K562 (cell line): ENCODE data around the gene BOLA1. TPM values are rescaled to one million over a fixed set of nuclear protein-coding genes. Genes with fewer than 3 reads are reported as not detected.

Experiments
- BACH1 ChIP-seq: fragments of 200-800 bp; sonication (Bioruptor generic); IDR thresholded peaks from 2 replicates; pipeline ENCODE4 v1.6.1; 2016; ENCODE audit warnings: missing genetic modification characterization, missing compliant biosample characterization
- CEBPG ChIP-seq, 3 experiments: fragments of 200-800 bp in 1 of 3; sonication (Bioruptor generic) in 1 of 3; sonication (generic) in 1 of 3; formaldehyde crosslinking in 1 of 3; IDR thresholded peaks in 2 of 3; conservative IDR thresholded peaks in 1 of 3; 2 replicates each; pipeline versions ENCODE4 v1.6.1 to v1.8.0; 2016 to 2022; ENCODE audit warnings: missing compliant biosample characterization in 2 of 3, missing genetic modification characterization in 2 of 3, mild to moderate bottlenecking in 1 of 3, missing genetic modification reagents in 1 of 3
- FOSL1 ChIP-seq: fragments of 200-800 bp; sonication (Bioruptor generic); conservative IDR thresholded peaks from 2 replicates; pipeline ENCODE4 v1.6.1; 2016; ENCODE audit warnings: missing genetic modification characterization, missing compliant biosample characterization
- HCFC1 ChIP-seq: IDR thresholded peaks from 2 replicates; pipeline ENCODE4 v1.6.1; 2012; ENCODE audit warnings: low read depth, low read length, improper control_type of control experiment
- KLF16 ChIP-seq: IDR thresholded peaks from 2 replicates; pipeline ENCODE4 v1.6.1; 2016; ENCODE audit warnings: antibody characterized with exemption
- MECOM ChIP-seq: fragments of 250-450 bp; sonication (Bioruptor Pico); IDR thresholded peaks from 2 replicates; pipeline ENCODE4 v1.8.0; 2022; ENCODE audit warnings: inconsistent platforms
- MTA3 ChIP-seq: fragments of 450-650 bp; formaldehyde crosslinking; IDR thresholded peaks from 2 replicates; pipeline ENCODE4 v1.6.1; 2017; ENCODE audit warnings: mild to moderate bottlenecking, borderline replicate concordance
- PHB ChIP-seq: fragments of 250-450 bp; sonication (Bioruptor Pico); IDR thresholded peaks from 2 replicates; pipeline ENCODE4 v1.5.0; 2021
- SMARCA5 ChIP-seq: fragments of 450-650 bp; IDR thresholded peaks from 2 replicates; pipeline ENCODE4 v1.6.1; 2016
- SRSF1 ChIP-seq: fragments of 200-400 bp; formaldehyde crosslinking; IDR thresholded peaks from 2 replicates; pipeline ENCODE4 v1.6.1; 2017; ENCODE audit warnings: mild to moderate bottlenecking, low read depth, low read length, moderate library complexity
- TAF15 ChIP-seq: fragments of 200-400 bp; formaldehyde crosslinking; IDR thresholded peaks from 2 replicates; pipeline ENCODE4 v1.6.1; 2017; ENCODE audit warnings: mild to moderate bottlenecking, low read depth, low read length, moderate library complexity
- THAP12 ChIP-seq: fragments of 250-450 bp; sonication (Bioruptor Pico); IDR thresholded peaks from 2 replicates; pipeline ENCODE4 v1.9.0; 2021; ENCODE audit warnings: mild to moderate bottlenecking, inconsistent platforms
- VEZF1 ChIP-seq: fragments of 200-800 bp; sonication (Bioruptor generic); IDR thresholded peaks from 2 replicates; pipeline ENCODE4 v1.6.1; 2017; ENCODE audit warnings: missing genetic modification characterization, missing compliant biosample characterization
- ZFX ChIP-seq: sonication (generic); formaldehyde crosslinking; IDR thresholded peaks from 2 replicates; pipeline ENCODE4 v1.8.0; 2022; ENCODE audit warnings: mild to moderate bottlenecking, missing genetic modification reagents, moderate library complexity
- ZNF121 ChIP-seq: sonication (generic); formaldehyde crosslinking; conservative IDR thresholded peaks from 2 replicates; pipeline ENCODE4 v1.8.0; 2022; ENCODE audit warnings: missing genetic modification reagents
- ZNF124 ChIP-seq: sonication (generic); formaldehyde crosslinking; IDR thresholded peaks from 2 replicates; pipeline ENCODE4 v1.8.1; 2022; ENCODE audit warnings: missing genetic modification reagents
- ZNF280A ChIP-seq: fragments of 450-650 bp; IDR thresholded peaks from 2 replicates; pipeline ENCODE4 v1.6.1; 2018; ENCODE audit warnings: mild to moderate bottlenecking, low read depth; ENCODE audit not compliant: partially characterized antibody
- polyA plus RNA-seq, 8 experiments: library from polyadenylated mRNA; depleted of rRNA in 4 of 8; stranded (reverse) in 5 of 8; unstranded in 3 of 8; fragments of >200 nt; fragmentation: Nextera tagmentation in 2 of 8; fragmentation: Illumina TruSeq in 1 of 8; extraction: Ambion mirVana in 2 of 8; extraction: Trizol in 1 of 8; gene quantifications; 2 replicates each; pipeline versions ENCODE4 v1.2.1 to v1.2.3, GENCODE V29; 2011 to 2014; ENCODE audit warnings: inconsistent platforms in 1 of 8, missing spikeins in 1 of 8
- total RNA-seq, 7 experiments: library from RNA; depleted of rRNA in 6 of 7; stranded (reverse); fragments of >200 nt in 6 of 7; fragmentation: Illumina TruSeq in 2 of 7; extraction: Trizol in 2 of 7; gene quantifications; 2 replicates each; pipeline versions ENCODE4 v1.2.1 to v1.2.3, GENCODE V29; 2011 to 2021; ENCODE audit warnings: low replicate concordance in 1 of 7
- TF ChIP-seq, protein P1 (sequence below): fragments of 450-650 bp; IDR thresholded peaks from 2 replicates; pipeline ENCODE4 v1.6.1; 2016; ENCODE audit warnings: borderline replicate concordance
- TF ChIP-seq, protein P2 (sequence below): sonication (generic); formaldehyde crosslinking; IDR thresholded peaks from 2 replicates; pipeline ENCODE4 v1.8.0; 2022; ENCODE audit warnings: mild to moderate bottlenecking, low read depth, missing genetic modification reagents

Gene BOLA1
- total and polyA plus RNA-seq, 9 of the 15 experiments (the other 6 are each of a cell fraction or from before 2014, with no cell fraction given), result 0.18 to 1.2 (median 0.40) TPM; not detected in 2

- TF ChIP-seq VEZF1 (CRISPR knock-in tag), result peak; percentile 23
- peak; percentile 91 for TF ChIP-seq THAP12 (CRISPR knock-in tag)
- no peak for TF ChIP-seq ZNF124 (CRISPR knock-in tag)
- no peak; the same call in 1 of the 2 replicates for TF ChIP-seq ZNF121 (CRISPR knock-in tag)
- TF ChIP-seq ZNF280A, result no peak
- TF ChIP-seq MECOM (CRISPR knock-in tag), result no peak
- no peak for TF ChIP-seq HCFC1
- no peak for TF ChIP-seq KLF16
- TF ChIP-seq TAF15, result peak; percentile 95; the same call in 1 of the 2 replicates
- TF ChIP-seq, protein P1, sequence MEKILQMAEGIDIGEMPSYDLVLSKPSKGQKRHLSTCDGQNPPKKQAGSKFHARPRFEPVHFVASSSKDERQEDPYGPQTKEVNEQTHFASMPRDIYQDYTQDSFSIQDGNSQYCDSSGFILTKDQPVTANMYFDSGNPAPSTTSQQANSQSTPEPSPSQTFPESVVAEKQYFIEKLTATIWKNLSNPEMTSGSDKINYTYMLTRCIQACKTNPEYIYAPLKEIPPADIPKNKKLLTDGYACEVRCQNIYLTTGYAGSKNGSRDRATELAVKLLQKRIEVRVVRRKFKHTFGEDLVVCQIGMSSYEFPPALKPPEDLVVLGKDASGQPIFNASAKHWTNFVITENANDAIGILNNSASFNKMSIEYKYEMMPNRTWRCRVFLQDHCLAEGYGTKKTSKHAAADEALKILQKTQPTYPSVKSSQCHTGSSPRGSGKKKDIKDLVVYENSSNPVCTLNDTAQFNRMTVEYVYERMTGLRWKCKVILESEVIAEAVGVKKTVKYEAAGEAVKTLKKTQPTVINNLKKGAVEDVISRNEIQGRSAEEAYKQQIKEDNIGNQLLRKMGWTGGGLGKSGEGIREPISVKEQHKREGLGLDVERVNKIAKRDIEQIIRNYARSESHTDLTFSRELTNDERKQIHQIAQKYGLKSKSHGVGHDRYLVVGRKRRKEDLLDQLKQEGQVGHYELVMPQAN, result no peak; the same call in none of the 2 replicates
- TF ChIP-seq SRSF1, result no peak; the same call in 1 of the 2 replicates
- no peak for TF ChIP-seq SMARCA5
- peak; percentile 92; the same call in 1 of the 2 replicates for TF ChIP-seq PHB (CRISPR knock-in tag)
- peak; percentile 70; the same call in 1 of the 2 replicates for TF ChIP-seq CEBPG (CRISPR knock-in tag; IDR thresholded peaks at IDR 0.05)
- TF ChIP-seq CEBPG (tag; conservative IDR thresholded peaks at IDR 0.05 in 1 of 2, IDR thresholded peaks at IDR 0.05 in 1 of 2), result peak; percentile 82 to 91
- no peak for TF ChIP-seq FOSL1 (tag)
- TF ChIP-seq MTA3, result peak; percentile 96
- peak; percentile 57 for TF ChIP-seq ZFX (CRISPR knock-in tag)
- TF ChIP-seq, protein P2, sequence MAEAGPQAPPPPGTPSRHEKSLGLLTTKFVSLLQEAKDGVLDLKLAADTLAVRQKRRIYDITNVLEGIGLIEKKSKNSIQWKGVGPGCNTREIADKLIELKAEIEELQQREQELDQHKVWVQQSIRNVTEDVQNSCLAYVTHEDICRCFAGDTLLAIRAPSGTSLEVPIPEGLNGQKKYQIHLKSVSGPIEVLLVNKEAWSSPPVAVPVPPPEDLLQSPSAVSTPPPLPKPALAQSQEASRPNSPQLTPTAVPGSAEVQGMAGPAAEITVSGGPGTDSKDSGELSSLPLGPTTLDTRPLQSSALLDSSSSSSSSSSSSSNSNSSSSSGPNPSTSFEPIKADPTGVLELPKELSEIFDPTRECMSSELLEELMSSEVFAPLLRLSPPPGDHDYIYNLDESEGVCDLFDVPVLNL (CRISPR knock-in tag), result no peak
- no peak for TF ChIP-seq BACH1 (tag)
Observed at GRCh38 chr1:149887456-149888246, 11.7 kb upstream of the BOLA1 start (continued).
